Activated B cell treated with CpG ODN at 0.5 μM for 24 hours (primary cell): ENCODE results near the gene SKAP2. TPM values are rescaled to one million over a fixed set of nuclear protein-coding genes. Genes with fewer than 3 reads are reported as not detected.

Source experiments
- ATAC-seq: fragments of 200-7000 bp; cut with Tn5 transposase; one replicate; pipeline ENCODE4 v1.10.0; 2021; ENCODE audit warnings: low read depth, mild to moderate bottlenecking, moderate library complexity
- CTCF ChIA-PET: fragments of 350-600 bp; sonication (Branson Sonifier 250); formaldehyde crosslinking; loops from one replicate; lab custom pipeline; 2021; ENCODE audit warnings: antibody characterized with exemption; lab: Charles Lee
- POLR2A ChIA-PET: fragments of 350-600 bp; sonication (Branson Sonifier 250); formaldehyde crosslinking; loops from one replicate; lab custom pipeline; 2021; ENCODE audit warnings: antibody characterized with exemption; lab: Charles Lee
- DNase-seq: peaks from one replicate; pipeline ENCODE4 v3.0.0; 2022
- H3K27ac Mint-ChIP-seq: one replicate; pipeline ENCODE4 v1.8.0; 2020; ENCODE audit warnings: mixed read lengths
- H3K27me3 Mint-ChIP-seq: one replicate; pipeline ENCODE4 v1.8.0; 2021; ENCODE audit warnings: mixed read lengths
- H3K36me3 Mint-ChIP-seq: one replicate; pipeline ENCODE4 v1.8.0; 2021; ENCODE audit warnings: low read depth, mixed read lengths
- H3K4me1 Mint-ChIP-seq: one replicate; pipeline ENCODE4 v1.8.0; 2021; ENCODE audit warnings: mixed read lengths
- H3K4me3 Mint-ChIP-seq: one replicate; pipeline ENCODE4 v1.8.0; 2020; ENCODE audit warnings: mild to moderate bottlenecking, mixed read lengths
- H3K9me3 Mint-ChIP-seq: one replicate; pipeline ENCODE4 v1.8.0; 2020; ENCODE audit warnings: mixed read lengths
- intact Hi-C: fragments of 100-400 bp; cut with micrococcal nuclease; formaldehyde crosslinking; loops from one replicate; pipeline ENCODE4 v1.15.1; 2024
- total RNA-seq: library from RNA; stranded (reverse); gene quantifications from 2 replicates; pipeline ENCODE4 v1.2.3, GENCODE V29; 2022
- TF ChIP-seq, protein P1 (sequence below): fragments of 200-600 bp; IDR thresholded peaks from one replicate; pipeline ENCODE4 v1.8.0; 2022; ENCODE audit warnings: antibody characterized with exemption, mild to moderate bottlenecking

SKAP2 gene
- total RNA-seq, 1 donor from 2014 or later = 75.6 TPM

DNA sequence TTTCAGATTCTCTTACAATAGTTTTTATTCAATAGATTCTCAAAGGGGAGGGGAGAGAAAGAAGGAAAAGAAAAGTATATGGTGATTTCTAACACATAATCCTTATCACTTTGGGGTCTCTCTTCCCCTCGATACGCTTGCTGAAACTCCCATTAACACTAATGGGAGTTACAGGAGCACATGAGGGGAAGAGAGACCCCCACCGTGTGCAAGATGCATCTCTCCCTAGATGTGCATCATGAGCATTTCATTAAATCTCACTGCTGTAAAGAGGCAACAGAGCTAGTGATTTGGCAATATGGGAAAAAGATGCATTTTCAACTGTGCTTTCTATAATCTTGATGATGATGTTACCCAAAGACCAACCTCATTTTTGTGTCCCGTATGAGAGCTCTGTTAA, 177.4 kb downstream of the SKAP2 start:
- POLR2A ChIA-PET = no interaction called here

DNA sequence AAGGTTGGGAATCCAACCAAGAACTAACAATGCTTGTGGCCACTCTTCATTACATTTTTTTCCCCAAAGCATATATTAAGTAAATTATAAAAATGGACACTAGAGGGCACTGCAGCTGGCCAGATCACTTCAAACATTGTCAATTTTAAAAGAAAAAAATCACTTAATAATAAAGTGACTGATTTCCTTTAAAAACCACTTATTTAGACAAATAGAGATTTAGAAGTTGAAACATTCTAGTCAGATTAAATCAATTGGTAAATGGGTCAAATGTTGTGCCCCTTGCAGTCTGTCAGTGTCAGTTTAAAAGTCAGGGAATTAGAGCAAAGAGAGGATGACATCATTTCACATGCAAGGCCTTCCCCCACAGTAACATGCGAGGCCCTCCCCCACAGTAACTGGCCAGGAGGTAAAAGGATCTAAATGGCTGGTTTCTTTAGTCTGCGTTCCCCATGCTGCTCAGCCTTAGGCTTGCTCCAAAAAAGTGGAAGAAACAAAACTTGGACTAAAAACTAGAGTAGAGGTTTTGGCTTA, 177.9 kb downstream of the SKAP2 start:
- Mint-ChIP-seq H3K27ac (no peak overlapping the region), H3K27me3 (no peaks in the 10 kb centered on the region), H3K36me3 (peaks cover 12% of the 10 kb centered on the region), H3K9me3 (no peaks in the 10 kb centered on the region), H3K4me3 (no peak overlapping the region), H3K4me1 (peaks cover 28% of the 10 kb centered on the region)
- intact Hi-C loops = loop anchor here (1.0 to 2.0 kb wide), 2 partner anchors 410 to 475 kb away; no protein-coding TSS in a partner anchor
- ATAC-seq (no peak), DNase-seq (no peak)
- ChIA-PET CTCF (interaction anchor here (0.9 to 1.6 kb wide), 7 partner anchors 18 to 473 kb away, joined by 3 to 6 read pairs (median 3); no protein-coding TSS in a partner anchor), POLR2A (interaction anchor here (0.6 kb wide), 1 partner anchor 8 kb away, joined by 4 read pairs; no protein-coding TSS in a partner anchor)
- TF ChIP-seq, protein P1, sequence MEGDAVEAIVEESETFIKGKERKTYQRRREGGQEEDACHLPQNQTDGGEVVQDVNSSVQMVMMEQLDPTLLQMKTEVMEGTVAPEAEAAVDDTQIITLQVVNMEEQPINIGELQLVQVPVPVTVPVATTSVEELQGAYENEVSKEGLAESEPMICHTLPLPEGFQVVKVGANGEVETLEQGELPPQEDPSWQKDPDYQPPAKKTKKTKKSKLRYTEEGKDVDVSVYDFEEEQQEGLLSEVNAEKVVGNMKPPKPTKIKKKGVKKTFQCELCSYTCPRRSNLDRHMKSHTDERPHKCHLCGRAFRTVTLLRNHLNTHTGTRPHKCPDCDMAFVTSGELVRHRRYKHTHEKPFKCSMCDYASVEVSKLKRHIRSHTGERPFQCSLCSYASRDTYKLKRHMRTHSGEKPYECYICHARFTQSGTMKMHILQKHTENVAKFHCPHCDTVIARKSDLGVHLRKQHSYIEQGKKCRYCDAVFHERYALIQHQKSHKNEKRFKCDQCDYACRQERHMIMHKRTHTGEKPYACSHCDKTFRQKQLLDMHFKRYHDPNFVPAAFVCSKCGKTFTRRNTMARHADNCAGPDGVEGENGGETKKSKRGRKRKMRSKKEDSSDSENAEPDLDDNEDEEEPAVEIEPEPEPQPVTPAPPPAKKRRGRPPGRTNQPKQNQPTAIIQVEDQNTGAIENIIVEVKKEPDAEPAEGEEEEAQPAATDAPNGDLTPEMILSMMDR = peak; percentile 61

More for the DNA sequence above, 177.4 kb downstream of the SKAP2 start:
- intact Hi-C loops = loop anchor here (2.0 kb wide), 1 partner anchor 410 kb away; no protein-coding TSS in a partner anchor
- TF ChIP-seq, protein P1 = no peak
- Mint-ChIP-seq H3K9me3 (no peaks in the 10 kb centered on the region), H3K27ac (no peak overlapping the region), H3K27me3 (no peaks in the 10 kb centered on the region), H3K4me1 (peaks cover 33% of the 10 kb centered on the region), H3K36me3 (peaks cover 12% of the 10 kb centered on the region), H3K4me3 (no peak overlapping the region)
- ATAC-seq (no peak), DNase-seq (no peak)
- CTCF ChIA-PET = interaction anchor here (0.6 to 1.6 kb wide), 9 partner anchors 8 to 472 kb away, joined by 3 to 6 read pairs (median 3); no protein-coding TSS in a partner anchor

DNA sequence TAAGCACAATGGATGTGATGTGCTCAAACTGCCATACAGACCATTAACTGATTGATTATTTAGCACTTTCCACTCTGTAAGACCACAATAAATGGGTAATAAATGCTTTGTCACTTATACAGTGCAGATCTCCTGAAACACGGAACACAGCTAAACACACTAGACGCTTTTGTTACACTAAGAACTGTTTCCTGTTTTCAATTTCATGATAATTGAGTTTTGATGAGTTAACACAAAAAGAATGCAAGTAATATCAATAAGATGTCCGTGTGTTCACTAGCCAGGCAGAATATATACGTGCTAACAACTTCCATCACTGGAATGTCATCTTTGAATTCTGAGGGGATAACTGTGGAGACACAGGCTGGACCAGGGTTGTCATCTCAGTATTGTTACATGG, 178.8 kb downstream of the SKAP2 start:
- Mint-ChIP-seq H3K9me3 (no peaks in the 10 kb centered on the region), H3K27ac (no peak overlapping the region), H3K4me1 (peaks cover 25% of the 10 kb centered on the region), H3K36me3 (peaks cover 12% of the 10 kb centered on the region), H3K27me3 (no peaks in the 10 kb centered on the region), H3K4me3 (no peak overlapping the region)
- ATAC-seq (no peak), DNase-seq (no peak)
- intact Hi-C loops = loop anchor here (1.0 to 2.0 kb wide), 2 partner anchors 411 to 476 kb away; no protein-coding TSS in a partner anchor
- TF ChIP-seq, protein P1 = no peak
- POLR2A ChIA-PET = no interaction called here
- CTCF ChIA-PET = no interaction called here

DNA sequence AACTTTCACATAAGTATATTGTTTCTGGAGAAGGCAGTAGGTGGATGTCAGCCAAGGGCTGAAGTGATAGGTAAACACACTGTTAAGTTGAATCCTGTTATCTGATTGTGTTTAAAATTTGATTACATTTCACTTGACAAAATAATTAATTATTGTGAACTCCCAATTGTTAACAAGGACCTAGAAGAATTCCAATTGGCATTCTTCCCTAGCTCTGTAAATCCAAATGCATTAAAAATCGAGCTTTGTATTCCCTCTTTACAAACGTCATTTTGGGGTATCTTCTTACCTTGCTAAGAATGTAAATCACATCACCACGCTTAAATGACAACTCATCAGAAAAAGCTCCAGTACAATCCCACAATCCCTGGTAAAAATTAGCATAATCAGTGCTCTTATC, 179.9 kb downstream of the SKAP2 start:
- H3K27ac Mint-ChIP-seq = no peak overlapping the region
- intact Hi-C loops = loop anchor here (5.0 kb wide), 1 partner anchor 812 kb away; no protein-coding TSS in a partner anchor

DNA sequence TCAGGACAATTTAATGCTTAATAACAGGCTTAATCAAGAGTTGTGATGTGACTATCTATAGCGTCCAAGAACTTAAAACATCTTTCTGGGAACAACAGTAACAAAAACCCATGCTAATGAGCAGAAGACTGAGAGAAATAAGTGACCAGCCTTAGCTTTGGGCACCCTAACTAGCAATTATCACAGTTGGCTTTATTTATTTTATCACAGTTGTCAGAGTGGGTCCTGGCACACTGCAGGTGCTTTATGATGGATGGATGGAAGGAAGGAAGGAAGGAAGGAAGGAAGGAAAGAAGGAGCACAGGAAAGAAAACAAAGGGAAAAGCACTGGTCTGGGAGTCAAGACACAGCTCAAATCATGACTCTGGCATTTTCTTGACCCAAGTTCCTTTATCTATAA, 181.1 kb downstream of the SKAP2 start:
- Mint-ChIP-seq H3K27ac (no peak overlapping the region), H3K27me3 (no peaks in the 10 kb centered on the region), H3K36me3 (peaks cover 19% of the 10 kb centered on the region), H3K9me3 (no peaks in the 10 kb centered on the region), H3K4me3 (no peak overlapping the region), H3K4me1 (peaks cover 2% of the 10 kb centered on the region)
- TF ChIP-seq, protein P1 = no peak
- ChIA-PET POLR2A (no interaction called here), CTCF (interaction anchor here (0.6 to 4.2 kb wide), 6 partner anchors 11 to 314 kb away, joined by 3 to 16 read pairs (median 3); no protein-coding TSS in a partner anchor)
- no peak for ATAC-seq
- no peak for DNase-seq
- intact Hi-C loops = loop anchor here (5.0 kb wide), 1 partner anchor 811 kb away; no protein-coding TSS in a partner anchor

More for the DNA sequence above, 179.9 kb downstream of the SKAP2 start:
- DNase-seq (no peak), ATAC-seq (no peak)
- Mint-ChIP-seq H3K4me1 (peaks cover 13% of the 10 kb centered on the region), H3K36me3 (peaks cover 14% of the 10 kb centered on the region), H3K27me3 (no peaks in the 10 kb centered on the region), H3K9me3 (no peaks in the 10 kb centered on the region), H3K4me3 (no peak overlapping the region)
- ChIA-PET POLR2A (no interaction called here), CTCF (interaction anchor here (0.5 to 1.2 kb wide), 2 partner anchors 13 to 97 kb away, joined by 3 to 4 read pairs; no protein-coding TSS in a partner anchor)
- TF ChIP-seq, protein P1 = no peak
